Coronary artery (tissue), 2 donors: ENCODE data around the gene DUSP1.
"Not testable (repeated sequence)": the region's sequence is repeated elsewhere in the genome, so short reads cannot be mapped to it uniquely, and the experiment has no call there.

Source experiments
- DNase-seq: peaks from one replicate; pipeline ENCODE4 v3.0.0-alpha.2; 2017; ENCODE audit warnings: low spot score
- H3K27ac ChIP-seq, 2 donors: fragments of 200-600 bp; sonication (generic); one replicate each; pipeline ENCODE4 v1.5.1; 2016 to 2019
- H3K4me3 ChIP-seq: fragments of 200-600 bp; sonication (generic); 2 replicates; pipeline ENCODE4 v1.5.1; 2016; ENCODE audit warnings: mild to moderate bottlenecking, moderate library complexity
- CTCF ChIP-seq: fragments of 200-600 bp; sonication (generic); IDR thresholded peaks from one replicate; pipeline ENCODE4 v1.5.1; 2019; ENCODE audit warnings: antibody characterized with exemption

Gene DUSP1

GRCh38 chr5:172815631-172816030 is 44.6 kb upstream of the DUSP1 start:
- no peak for TF ChIP-seq CTCF
- no peak for DNase-seq
- H3K27ac ChIP-seq: no peak overlapping the region

GRCh38 chr5:172810996-172811395 is 40.0 kb upstream of the DUSP1 start:
- not testable (repeated sequence) for DNase-seq, H3K27ac ChIP-seq, H3K4me3 ChIP-seq

More at GRCh38 chr5:172815631-172816030, 44.6 kb upstream of the DUSP1 start:
- H3K4me3 ChIP-seq: no peak overlapping the region

GRCh38 chr5:172809774-172810173 is 38.8 kb upstream of the DUSP1 start:
- Histone ChIP-seq H3K4me3 (no peak overlapping the region), H3K27ac (no peak overlapping the region)
- DNase-seq: no peak
- TF ChIP-seq CTCF: no peak

GRCh38 chr5:172807766-172808311 is 36.8 kb upstream of the DUSP1 start:
- no peak for TF ChIP-seq CTCF
- Histone ChIP-seq H3K27ac (peak overlapping the region; percentile 16 to 72), H3K4me3 (peak overlapping the region; percentile 47)
- DNase-seq: no peak

- H3K4me3 ChIP-seq: peak overlapping the region; percentile 47
- no peak for DNase-seq
- peak overlapping the region; percentile 16 to 72 for H3K27ac ChIP-seq
- TF ChIP-seq CTCF: no peak
Measured at GRCh38 chr5:172806897-172807672, 36.1 kb upstream of the DUSP1 start.

- Histone ChIP-seq H3K27ac (peak overlapping the region in 1 of 2 donors; percentile 52), H3K4me3 (no peak overlapping the region)
- TF ChIP-seq CTCF: no peak
- no peak for DNase-seq
Measured at GRCh38 chr5:172805736-172806255, 34.8 kb upstream of the DUSP1 start.

GRCh38 chr5:172805018-172805683 is 34.2 kb upstream of the DUSP1 start:
- no peak for DNase-seq
- Histone ChIP-seq H3K27ac (no peak overlapping the region), H3K4me3 (no peak overlapping the region)
- TF ChIP-seq CTCF: no peak
